HFFc6 (cell line): ENCODE measurements around the gene SLC17A4. TPM values are rescaled to one million over a fixed set of nuclear protein-coding genes. Genes with fewer than 3 reads are reported as not detected.

Experiments used
- DNase-seq: peaks from one replicate; pipeline ENCODE4 v3.0.0-alpha.2; 2018
- H3K27ac Mint-ChIP-seq: 2 replicates; pipeline ENCODE4 v1.8.0; 2020; ENCODE audit warnings: mild to moderate bottlenecking, mixed read lengths
- H3K27me3 Mint-ChIP-seq: 2 replicates; pipeline ENCODE4 v1.8.0; 2021; ENCODE audit warnings: mild to moderate bottlenecking, moderate library complexity, mixed read lengths; ENCODE audit not compliant: insufficient read depth
- H3K36me3 Mint-ChIP-seq: 2 replicates; pipeline ENCODE4 v1.8.0; 2021; ENCODE audit warnings: low read depth, mixed read lengths
- H3K4me1 Mint-ChIP-seq: 2 replicates; pipeline ENCODE4 v1.8.0; 2020; ENCODE audit warnings: low read depth, mixed read lengths
- H3K4me3 Mint-ChIP-seq: 2 replicates; pipeline ENCODE4 v1.8.0; 2020; ENCODE audit warnings: mild to moderate bottlenecking, moderate library complexity, mixed read lengths
- H3K9me3 Mint-ChIP-seq: 2 replicates; pipeline ENCODE4 v1.8.0; 2020; ENCODE audit warnings: mild to moderate bottlenecking, mixed read lengths
- CTCF ChIP-seq: fragments of 200-600 bp; sonication (generic); IDR thresholded peaks from 2 replicates; pipeline ENCODE4 v1.5.0; 2021; ENCODE audit warnings: antibody characterized with exemption, mild to moderate bottlenecking
- total RNA-seq, 6 experiments: library from RNA; stranded (reverse); fragmentation: NEBNext Ultra II Directional; extraction: Animal tissue kit (Norgen Biotek cat#: 25700); gene quantifications; 2 replicates in 1 of 6; 3 replicates in 5 of 6; pipeline ENCODE4 v1.2.3, GENCODE V29; 2021

SLC17A4 gene
- total RNA-seq, 6 experiments from 2014 or later = not detected

GRCh38 chr6:25816252-25816651 lies 61.7 kb downstream of the SLC17A4 start:
- H3K9me3 Mint-ChIP-seq = no peaks in the 10 kb centered on the region; the same call in 1 of the 2 replicates
- TF ChIP-seq CTCF = no peak
- H3K36me3 Mint-ChIP-seq = no peaks in the 10 kb centered on the region
- H3K27ac Mint-ChIP-seq = no peak overlapping the region
- no peaks in the 10 kb centered on the region; the same call in none of the 2 replicates for H3K27me3 Mint-ChIP-seq
- no peak for DNase-seq
- H3K4me1 Mint-ChIP-seq = no peaks in the 10 kb centered on the region
- no peak overlapping the region for H3K4me3 Mint-ChIP-seq

GRCh38 chr6:25821341-25821740 lies 66.8 kb downstream of the SLC17A4 start:
- no peaks in the 10 kb centered on the region for H3K36me3 Mint-ChIP-seq
- TF ChIP-seq CTCF = no peak
- H3K4me3 Mint-ChIP-seq = no peak overlapping the region
- H3K27me3 Mint-ChIP-seq = no peaks in the 10 kb centered on the region; the same call in none of the 2 replicates
- no peaks in the 10 kb centered on the region for H3K4me1 Mint-ChIP-seq
- H3K27ac Mint-ChIP-seq = no peak overlapping the region
- no peak for DNase-seq
- H3K9me3 Mint-ChIP-seq = no peaks in the 10 kb centered on the region

GRCh38 chr6:25829375-25829774 lies 74.8 kb downstream of the SLC17A4 start:
- DNase-seq = no peak
- H3K27me3 Mint-ChIP-seq = no peaks in the 10 kb centered on the region; the same call in 1 of the 2 replicates
- H3K4me3 Mint-ChIP-seq = no peak overlapping the region

GRCh38 chr6:25830458-25830857 lies 75.9 kb downstream of the SLC17A4 start:
- Mint-ChIP-seq H3K9me3 (no peaks in the 10 kb centered on the region; the same call in 1 of the 2 replicates), H3K27ac (no peak overlapping the region), H3K4me3 (no peak overlapping the region), H3K27me3 (no peaks in the 10 kb centered on the region; the same call in 1 of the 2 replicates), H3K4me1 (no peaks in the 10 kb centered on the region), H3K36me3 (no peaks in the 10 kb centered on the region)
- no peak for DNase-seq
- no peak for TF ChIP-seq CTCF

More at GRCh38 chr6:25829375-25829774, 74.8 kb downstream of the SLC17A4 start:
- Mint-ChIP-seq H3K27ac (no peak overlapping the region), H3K36me3 (no peaks in the 10 kb centered on the region), H3K9me3 (no peaks in the 10 kb centered on the region; the same call in 1 of the 2 replicates), H3K4me1 (no peaks in the 10 kb centered on the region)
- TF ChIP-seq CTCF = no peak

Other genes starting within 250 kb of the SLC17A4 start
- gene SCGN, start 102.5 kb upstream of the SLC17A4 start, total RNA-seq = not detected
- gene SLC17A1, start 77.3 kb downstream of the SLC17A4 start, total RNA-seq = not detected
- not detected for gene SLC17A3, start 119.5 kb downstream of the SLC17A4 start, total RNA-seq
- not detected for gene SLC17A2, start 175.9 kb downstream of the SLC17A4 start, total RNA-seq
- 1 to 10 TPM; 5.4 to 7.5 (median 6.8) TPM for gene TRIM38, start 208.1 kb downstream of the SLC17A4 start, total RNA-seq